Ishikawa (cell line): ENCODE data around the gene PAM.

Experiments used
- CEBPB ChIP-seq: IDR thresholded peaks from 2 replicates; pipeline ENCODE4 v1.6.1; 2012
- EP300 ChIP-seq: IDR thresholded peaks from 2 replicates; pipeline ENCODE4 v1.6.1; 2012; ENCODE audit warnings: borderline replicate concordance
- FOXM1 ChIP-seq: IDR thresholded peaks from 2 replicates; pipeline ENCODE4 v1.6.1; 2012; ENCODE audit warnings: low read depth, borderline replicate concordance
- MAX ChIP-seq: IDR thresholded peaks from 2 replicates; pipeline ENCODE4 v1.6.1; 2012

DNA sequence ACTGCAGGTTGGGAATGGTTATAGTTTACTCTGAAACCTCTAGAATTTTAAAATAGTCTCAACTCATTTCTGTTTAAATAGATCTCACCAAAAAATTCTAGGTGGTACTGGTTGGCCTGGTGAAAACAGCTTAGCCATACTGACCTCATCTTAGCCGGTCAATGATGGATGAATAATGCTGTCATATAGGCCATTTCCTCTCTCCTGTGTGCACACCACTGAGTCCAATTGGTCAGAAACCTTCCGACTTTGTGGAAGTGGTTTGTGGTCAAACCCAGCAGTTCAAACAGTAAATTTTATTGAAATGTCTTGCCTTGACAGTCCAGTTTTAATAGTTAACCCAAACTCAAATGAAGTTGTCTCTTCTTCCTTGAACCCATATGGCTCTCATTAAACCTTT, 266.2 kb downstream of the PAM start:
- no peak for TF ChIP-seq EP300
- TF ChIP-seq FOXM1: no peak
- no peak for TF ChIP-seq CEBPB
- no peak for TF ChIP-seq MAX
